K562 (cell line): ENCODE results near the gene C2orf72.

Experiments
- CTCF ChIP-seq, 3 experiments: IDR thresholded peaks in 2 of 3; conservative IDR thresholded peaks in 1 of 3; 2 replicates each; pipeline ENCODE4 v1.5.1; 2011 to 2012; ENCODE audit warnings: low read length in 3 of 3, mild to moderate bottlenecking in 3 of 3, control low read depth in 2 of 3, improper control_type of control experiment in 1 of 3, inconsistent platforms in 1 of 3, low read depth in 1 of 3, mixed read lengths in 1 of 3, moderate library complexity in 1 of 3; ENCODE audit not compliant: insufficient read depth in 2 of 3
- FOXM1 ChIP-seq, 2 experiments: fragments of 450-650 bp in 1 of 2; sonication (generic) in 1 of 2; formaldehyde crosslinking in 1 of 2; IDR thresholded peaks; 2 replicates each; pipeline versions ENCODE4 v1.6.1 to v1.9.0; 2017 to 2022; ENCODE audit warnings: low read depth in 2 of 2, mild to moderate bottlenecking in 2 of 2, missing genetic modification reagents in 1 of 2, moderate library complexity in 1 of 2
- POLR2H ChIP-seq: IDR thresholded peaks from 2 replicates; pipeline ENCODE4 v1.6.1; 2016; ENCODE audit warnings: missing genetic modification characterization, low read depth, mild to moderate bottlenecking, control low read depth, missing compliant biosample characterization, moderate library complexity
- ZBTB1 ChIP-seq: sonication (generic); formaldehyde crosslinking; IDR thresholded peaks from 2 replicates; pipeline ENCODE4 v1.8.1; 2023; ENCODE audit warnings: missing genetic modification reagents, low read depth, mild to moderate bottlenecking, borderline replicate concordance
- ZNF431 ChIP-seq: sonication (generic); formaldehyde crosslinking; IDR thresholded peaks from 2 replicates; pipeline ENCODE4 v1.8.0; 2022; ENCODE audit warnings: mild to moderate bottlenecking, missing genetic modification reagents
- TF ChIP-seq, protein P1 (sequence below): sonication (generic); formaldehyde crosslinking; IDR thresholded peaks from 2 replicates; pipeline ENCODE4 v1.8.1; 2023; ENCODE audit warnings: missing genetic modification reagents, mild to moderate bottlenecking, borderline replicate concordance

GRCh38 chr2:230990899-230991150, 46.5 kb upstream of the C2orf72 start:
- TF ChIP-seq CTCF (IDR thresholded peaks at IDR 0.05 in 2 of 3, conservative IDR thresholded peaks at IDR 0.05 in 1 of 3; ENCODE audit: insufficient read depth in 2 of 3, low read depth in 1 of 3, low read length in 3 of 3), result no peak
- no peak for TF ChIP-seq POLR2H (tag)
- no peak for TF ChIP-seq FOXM1 (IDR thresholded peaks at IDR 0.05; ENCODE audit: low read depth)
- TF ChIP-seq FOXM1 (CRISPR knock-in tag; IDR thresholded peaks at IDR 0.05; ENCODE audit: low read depth), result no peak
- no peak for TF ChIP-seq ZNF431 (CRISPR knock-in tag)
- no peak for TF ChIP-seq ZBTB1 (CRISPR knock-in tag)
- TF ChIP-seq, protein P1, sequence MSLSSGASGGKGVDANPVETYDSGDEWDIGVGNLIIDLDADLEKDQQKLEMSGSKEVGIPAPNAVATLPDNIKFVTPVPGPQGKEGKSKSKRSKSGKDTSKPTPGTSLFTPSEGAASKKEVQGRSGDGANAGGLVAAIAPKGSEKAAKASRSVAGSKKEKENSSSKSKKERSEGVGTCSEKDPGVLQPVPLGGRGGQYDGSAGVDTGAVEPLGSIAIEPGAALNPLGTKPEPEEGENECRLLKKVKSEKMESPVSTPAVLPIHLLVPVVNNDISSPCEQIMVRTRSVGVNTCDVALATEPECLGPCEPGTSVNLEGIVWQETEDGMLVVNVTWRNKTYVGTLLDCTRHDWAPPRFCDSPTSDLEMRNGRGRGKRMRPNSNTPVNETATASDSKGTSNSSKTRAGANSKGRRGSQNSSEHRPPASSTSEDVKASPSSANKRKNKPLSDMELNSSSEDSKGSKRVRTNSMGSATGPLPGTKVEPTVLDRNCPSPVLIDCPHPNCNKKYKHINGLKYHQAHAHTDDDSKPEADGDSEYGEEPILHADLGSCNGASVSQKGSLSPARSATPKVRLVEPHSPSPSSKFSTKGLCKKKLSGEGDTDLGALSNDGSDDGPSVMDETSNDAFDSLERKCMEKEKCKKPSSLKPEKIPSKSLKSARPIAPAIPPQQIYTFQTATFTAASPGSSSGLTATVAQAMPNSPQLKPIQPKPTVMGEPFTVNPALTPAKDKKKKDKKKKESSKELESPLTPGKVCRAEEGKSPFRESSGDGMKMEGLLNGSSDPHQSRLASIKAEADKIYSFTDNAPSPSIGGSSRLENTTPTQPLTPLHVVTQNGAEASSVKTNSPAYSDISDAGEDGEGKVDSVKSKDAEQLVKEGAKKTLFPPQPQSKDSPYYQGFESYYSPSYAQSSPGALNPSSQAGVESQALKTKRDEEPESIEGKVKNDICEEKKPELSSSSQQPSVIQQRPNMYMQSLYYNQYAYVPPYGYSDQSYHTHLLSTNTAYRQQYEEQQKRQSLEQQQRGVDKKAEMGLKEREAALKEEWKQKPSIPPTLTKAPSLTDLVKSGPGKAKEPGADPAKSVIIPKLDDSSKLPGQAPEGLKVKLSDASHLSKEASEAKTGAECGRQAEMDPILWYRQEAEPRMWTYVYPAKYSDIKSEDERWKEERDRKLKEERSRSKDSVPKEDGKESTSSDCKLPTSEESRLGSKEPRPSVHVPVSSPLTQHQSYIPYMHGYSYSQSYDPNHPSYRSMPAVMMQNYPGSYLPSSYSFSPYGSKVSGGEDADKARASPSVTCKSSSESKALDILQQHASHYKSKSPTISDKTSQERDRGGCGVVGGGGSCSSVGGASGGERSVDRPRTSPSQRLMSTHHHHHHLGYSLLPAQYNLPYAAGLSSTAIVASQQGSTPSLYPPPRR (CRISPR knock-in tag), result no peak
